K562 (cell line): ENCODE results near the gene CAPN2. TPM values are rescaled to one million over a fixed set of nuclear protein-coding genes. Genes with fewer than 3 reads are reported as not detected.

Experiments used
- CBX3 ChIP-seq, 2 experiments: IDR thresholded peaks; 1 replicate in 1 of 2; 2 replicates in 1 of 2; pipeline ENCODE4 v1.6.1; 2012; ENCODE audit warnings: inconsistent platforms in 2 of 2, low read length in 2 of 2, borderline replicate concordance in 1 of 2, control low read depth in 1 of 2
- ESRRA ChIP-seq: fragments of 450-650 bp; IDR thresholded peaks from 2 replicates; pipeline ENCODE4 v1.6.1; 2014; ENCODE audit warnings: low read depth, mild to moderate bottlenecking, moderate library complexity, borderline replicate concordance
- HDAC1 ChIP-seq, 2 experiments: fragments of 450-650 bp; IDR thresholded peaks; 2 replicates each; pipeline ENCODE4 v1.6.1; 2016 to 2017; ENCODE audit warnings: inconsistent platforms in 1 of 2, mild to moderate bottlenecking in 1 of 2, moderate library complexity in 1 of 2
- MECOM ChIP-seq: fragments of 250-450 bp; sonication (Bioruptor Pico); IDR thresholded peaks from 2 replicates; pipeline ENCODE4 v1.8.0; 2022; ENCODE audit warnings: inconsistent platforms
- NFRKB ChIP-seq: fragments of 450-650 bp; IDR thresholded peaks from 2 replicates; pipeline ENCODE4 v1.6.1; 2016; ENCODE audit warnings: low read depth
- RFX1 ChIP-seq: fragments of 450-650 bp; IDR thresholded peaks from 2 replicates; pipeline ENCODE4 v1.6.1; 2016; ENCODE audit warnings: mild to moderate bottlenecking, moderate library complexity
- SAP30 ChIP-seq: fragments of 200-600 bp; sonication (generic); IDR thresholded peaks from 2 replicates; pipeline ENCODE4 v1.6.1; 2012; ENCODE audit warnings: borderline replicate concordance, low read depth, mild to moderate bottlenecking, moderate library complexity, low read length, control low read depth, inconsistent platforms; ENCODE audit not compliant: insufficient read depth, poor library complexity, severe bottlenecking
- TARDBP ChIP-seq: fragments of 450-650 bp; IDR thresholded peaks from 2 replicates; pipeline ENCODE4 v1.6.1; 2016
- XRCC5 ChIP-seq: fragments of 200-400 bp; formaldehyde crosslinking; IDR thresholded peaks from 2 replicates; pipeline ENCODE4 v1.6.1; 2017; ENCODE audit warnings: low read depth, mild to moderate bottlenecking, low read length
- ZNF175 ChIP-seq: fragments of 200-800 bp; sonication (Bioruptor generic); IDR thresholded peaks from 2 replicates; pipeline ENCODE4 v1.6.1; 2016; ENCODE audit warnings: low read depth, mild to moderate bottlenecking, missing genetic modification characterization, missing compliant biosample characterization
- ZNF24 ChIP-seq: fragments of 450-650 bp; IDR thresholded peaks from 2 replicates; pipeline ENCODE4 v1.6.1; 2016
- ZNF436 ChIP-seq: fragments of 250-450, 450-650 bp; sonication (Bioruptor Pico); formaldehyde crosslinking; IDR thresholded peaks from 2 replicates; pipeline ENCODE4 v1.7.0; 2020; ENCODE audit warnings: mild to moderate bottlenecking
- polyA plus RNA-seq, 8 experiments: library from polyadenylated mRNA; depleted of rRNA in 4 of 8; stranded (reverse) in 5 of 8; unstranded in 3 of 8; fragments of >200 nt; fragmentation: Nextera tagmentation in 2 of 8; fragmentation: Illumina TruSeq in 1 of 8; extraction: Ambion mirVana in 2 of 8; extraction: Trizol in 1 of 8; gene quantifications; 2 replicates each; pipeline versions ENCODE4 v1.2.1 to v1.2.3, GENCODE V29; 2011 to 2014; ENCODE audit warnings: inconsistent platforms in 1 of 8, missing spikeins in 1 of 8
- total RNA-seq, 7 experiments: library from RNA; depleted of rRNA in 6 of 7; stranded (reverse); fragments of >200 nt in 6 of 7; fragmentation: Illumina TruSeq in 2 of 7; extraction: Trizol in 2 of 7; gene quantifications; 2 replicates each; pipeline versions ENCODE4 v1.2.1 to v1.2.3, GENCODE V29; 2011 to 2021; ENCODE audit warnings: low replicate concordance in 1 of 7
- TF ChIP-seq, protein P1 (sequence below): sonication (generic); formaldehyde crosslinking; IDR thresholded peaks from 2 replicates; pipeline ENCODE4 v1.4.0; 2020; ENCODE audit warnings: mild to moderate bottlenecking, missing genetic modification reagents
- TF ChIP-seq, protein P2 (sequence below): sonication (generic); formaldehyde crosslinking; IDR thresholded peaks from 2 replicates; pipeline ENCODE4 v1.8.0; 2022; ENCODE audit warnings: missing genetic modification reagents, mild to moderate bottlenecking, moderate library complexity, borderline replicate concordance
- TF ChIP-seq, protein P3 (sequence below): IDR thresholded peaks from 2 replicates; pipeline ENCODE4 v1.6.1; 2016; ENCODE audit warnings: missing genetic modification characterization, missing compliant biosample characterization
- TF ChIP-seq, protein P4 (sequence below): fragments of 450-650 bp; IDR thresholded peaks from 2 replicates; pipeline ENCODE4 v1.6.1; 2016
- TF ChIP-seq, protein P5 (sequence below): IDR thresholded peaks from 3 replicates; pipeline ENCODE4 v1.6.1; 2011; ENCODE audit warnings: borderline replicate concordance, mild to moderate bottlenecking; ENCODE audit not compliant: insufficient read length, insufficient read depth

CAPN2 gene
- total and polyA plus RNA-seq, 9 of the 15 experiments (the other 6 are each of a cell fraction or from before 2014, with no cell fraction given) = 24.6 to 157 (median 101) TPM

DNA sequence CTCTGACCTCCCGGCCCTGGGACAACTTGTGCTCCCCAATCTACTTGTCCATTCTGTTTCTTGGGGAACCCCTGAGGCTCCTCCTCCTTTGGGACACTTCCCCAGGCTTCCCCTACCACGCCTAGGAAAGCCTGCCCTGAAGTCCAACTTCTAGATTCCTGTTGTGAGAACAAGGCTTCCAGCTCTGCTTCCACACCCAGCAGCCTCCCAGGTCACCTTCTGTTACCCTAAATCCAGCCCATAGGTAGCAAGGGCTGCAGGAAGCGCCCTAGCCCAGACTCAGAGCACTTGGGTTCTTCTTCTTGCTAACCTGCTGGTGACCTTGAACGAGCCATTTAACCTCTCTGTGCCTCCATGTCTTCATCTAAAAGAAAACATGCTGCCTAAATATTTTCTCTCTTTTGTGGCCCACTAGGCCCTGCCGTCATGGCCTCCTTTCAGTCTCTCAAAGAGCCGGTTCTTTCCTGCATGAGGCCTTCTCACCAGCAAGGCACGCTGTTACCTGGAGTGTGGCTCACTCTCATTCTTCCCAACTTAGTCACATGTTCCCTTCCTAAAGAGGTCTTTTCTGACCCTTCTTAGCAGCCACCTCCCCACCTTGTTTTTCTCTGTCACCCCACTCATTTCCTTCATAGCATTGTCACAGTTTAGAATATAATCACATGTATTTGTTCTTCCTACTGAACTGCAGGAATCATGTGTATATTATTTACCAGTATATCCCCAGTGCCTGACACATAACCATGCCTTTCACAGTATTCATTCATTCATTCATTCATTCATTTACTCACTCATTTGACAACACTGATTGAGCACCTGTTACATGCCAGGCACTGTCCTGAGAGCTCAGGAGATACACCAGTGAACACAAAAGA is 1.4 kb downstream of the CAPN2 start (continued):
- TF ChIP-seq, protein P1, sequence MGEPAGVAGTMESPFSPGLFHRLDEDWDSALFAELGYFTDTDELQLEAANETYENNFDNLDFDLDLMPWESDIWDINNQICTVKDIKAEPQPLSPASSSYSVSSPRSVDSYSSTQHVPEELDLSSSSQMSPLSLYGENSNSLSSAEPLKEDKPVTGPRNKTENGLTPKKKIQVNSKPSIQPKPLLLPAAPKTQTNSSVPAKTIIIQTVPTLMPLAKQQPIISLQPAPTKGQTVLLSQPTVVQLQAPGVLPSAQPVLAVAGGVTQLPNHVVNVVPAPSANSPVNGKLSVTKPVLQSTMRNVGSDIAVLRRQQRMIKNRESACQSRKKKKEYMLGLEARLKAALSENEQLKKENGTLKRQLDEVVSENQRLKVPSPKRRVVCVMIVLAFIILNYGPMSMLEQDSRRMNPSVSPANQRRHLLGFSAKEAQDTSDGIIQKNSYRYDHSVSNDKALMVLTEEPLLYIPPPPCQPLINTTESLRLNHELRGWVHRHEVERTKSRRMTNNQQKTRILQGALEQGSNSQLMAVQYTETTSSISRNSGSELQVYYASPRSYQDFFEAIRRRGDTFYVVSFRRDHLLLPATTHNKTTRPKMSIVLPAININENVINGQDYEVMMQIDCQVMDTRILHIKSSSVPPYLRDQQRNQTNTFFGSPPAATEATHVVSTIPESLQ = 0 out of 2 replicates have a peak, but pooled peaks have one; percentile 6
- TF ChIP-seq, protein P2, sequence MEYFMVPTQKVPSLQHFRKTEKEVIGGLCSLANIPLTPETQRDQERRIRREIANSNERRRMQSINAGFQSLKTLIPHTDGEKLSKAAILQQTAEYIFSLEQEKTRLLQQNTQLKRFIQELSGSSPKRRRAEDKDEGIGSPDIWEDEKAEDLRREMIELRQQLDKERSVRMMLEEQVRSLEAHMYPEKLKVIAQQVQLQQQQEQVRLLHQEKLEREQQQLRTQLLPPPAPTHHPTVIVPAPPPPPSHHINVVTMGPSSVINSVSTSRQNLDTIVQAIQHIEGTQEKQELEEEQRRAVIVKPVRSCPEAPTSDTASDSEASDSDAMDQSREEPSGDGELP (CRISPR knock-in tag) = no peak
- TF ChIP-seq XRCC5 (peak; percentile 23; the same call in 1 of the 2 replicates), HDAC1 (IDR thresholded peaks at IDR 0.05) (peak in 1 of 2 experiments; percentile 65; a peak in 2 of 4 replicates), NFRKB (peak; percentile 49; the same call in 1 of the 2 replicates), CBX3 (IDR thresholded peaks at IDR 0.05; ENCODE audit: borderline replicate concordance in 1 of 2, low read length in 2 of 2) (0 out of 3 replicates have a peak, but pooled peaks of 1 of the 2 experiments have one; percentile 11), SAP30 (peak; percentile 41), MECOM (no peak), ZNF175 (CRISPR knock-in tag) (no peak), RFX1 (no peak), ZNF436 (no peak), ZNF24 (peak; percentile 97), TARDBP (no peak), ESRRA (peak; percentile 45)
- TF ChIP-seq, protein P3, sequence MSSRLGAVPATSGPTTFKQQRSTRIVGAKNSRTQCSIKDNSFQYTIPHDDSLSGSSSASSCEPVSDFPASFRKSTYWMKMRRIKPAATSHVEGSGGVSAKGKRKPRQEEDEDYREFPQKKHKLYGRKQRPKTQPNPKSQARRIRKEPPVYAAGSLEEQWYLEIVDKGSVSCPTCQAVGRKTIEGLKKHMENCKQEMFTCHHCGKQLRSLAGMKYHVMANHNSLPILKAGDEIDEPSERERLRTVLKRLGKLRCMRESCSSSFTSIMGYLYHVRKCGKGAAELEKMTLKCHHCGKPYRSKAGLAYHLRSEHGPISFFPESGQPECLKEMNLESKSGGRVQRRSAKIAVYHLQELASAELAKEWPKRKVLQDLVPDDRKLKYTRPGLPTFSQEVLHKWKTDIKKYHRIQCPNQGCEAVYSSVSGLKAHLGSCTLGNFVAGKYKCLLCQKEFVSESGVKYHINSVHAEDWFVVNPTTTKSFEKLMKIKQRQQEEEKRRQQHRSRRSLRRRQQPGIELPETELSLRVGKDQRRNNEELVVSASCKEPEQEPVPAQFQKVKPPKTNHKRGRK = 0 out of 2 replicates have a peak, but pooled peaks have one; percentile 36
- TF ChIP-seq, protein P4, sequence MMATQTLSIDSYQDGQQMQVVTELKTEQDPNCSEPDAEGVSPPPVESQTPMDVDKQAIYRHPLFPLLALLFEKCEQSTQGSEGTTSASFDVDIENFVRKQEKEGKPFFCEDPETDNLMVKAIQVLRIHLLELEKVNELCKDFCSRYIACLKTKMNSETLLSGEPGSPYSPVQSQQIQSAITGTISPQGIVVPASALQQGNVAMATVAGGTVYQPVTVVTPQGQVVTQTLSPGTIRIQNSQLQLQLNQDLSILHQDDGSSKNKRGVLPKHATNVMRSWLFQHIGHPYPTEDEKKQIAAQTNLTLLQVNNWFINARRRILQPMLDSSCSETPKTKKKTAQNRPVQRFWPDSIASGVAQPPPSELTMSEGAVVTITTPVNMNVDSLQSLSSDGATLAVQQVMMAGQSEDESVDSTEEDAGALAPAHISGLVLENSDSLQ = 0 out of 2 replicates have a peak, but pooled peaks have one; percentile 18
- TF ChIP-seq, protein P5, sequence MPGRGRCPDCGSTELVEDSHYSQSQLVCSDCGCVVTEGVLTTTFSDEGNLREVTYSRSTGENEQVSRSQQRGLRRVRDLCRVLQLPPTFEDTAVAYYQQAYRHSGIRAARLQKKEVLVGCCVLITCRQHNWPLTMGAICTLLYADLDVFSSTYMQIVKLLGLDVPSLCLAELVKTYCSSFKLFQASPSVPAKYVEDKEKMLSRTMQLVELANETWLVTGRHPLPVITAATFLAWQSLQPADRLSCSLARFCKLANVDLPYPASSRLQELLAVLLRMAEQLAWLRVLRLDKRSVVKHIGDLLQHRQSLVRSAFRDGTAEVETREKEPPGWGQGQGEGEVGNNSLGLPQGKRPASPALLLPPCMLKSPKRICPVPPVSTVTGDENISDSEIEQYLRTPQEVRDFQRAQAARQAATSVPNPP = no peak
